GM18861 (cell line): ENCODE measurements around the gene TBC1D8.

Experiments used
- ATAC-seq: cut with Tn5 transposase; IDR thresholded peaks from one replicate; pipeline ENCODE4 v1.9.1; 2021; ENCODE audit not compliant: unreplicated experiment

TBC1D8 gene

GRCh38 chr2:101004620-101005325 is 146.4 kb downstream of the TBC1D8 start:
- ATAC-seq: no peak

GRCh38 chr2:101003278-101003775 is 147.9 kb downstream of the TBC1D8 start:
- ATAC-seq: no peak

GRCh38 chr2:101002562-101003277 is 148.5 kb downstream of the TBC1D8 start:
- no peak for ATAC-seq

- peak; percentile 91 for ATAC-seq
These were observed 149.3 kb downstream of the TBC1D8 start, which contains the start of gene RPL31 for GRCh38 chr2:101001691-101002561. RPL31 (plus strand) TSS chr2:101002289; CDS start chr2:101002702, 413 bp downstream.

GRCh38 chr2:100999995-101000394 is 151.2 kb downstream of the TBC1D8 start:
- no peak for ATAC-seq

GRCh38 chr2:100998235-100998573 is 153.0 kb downstream of the TBC1D8 start:
- ATAC-seq: no peak

- no peak for ATAC-seq
These were observed 153.5 kb downstream of the TBC1D8 start for GRCh38 chr2:100997509-100998234.

GRCh38 chr2:100995309-100996075 is 155.7 kb downstream of the TBC1D8 start:
- no peak for ATAC-seq

- no peak for ATAC-seq
These were observed 157.9 kb downstream of the TBC1D8 start for GRCh38 chr2:100993294-100993693.

GRCh38 chr2:100992262-100992661 is 158.9 kb downstream of the TBC1D8 start:
- ATAC-seq: no peak

- ATAC-seq: no peak
These were observed 159.8 kb downstream of the TBC1D8 start for GRCh38 chr2:100991404-100991773.

- ATAC-seq: no peak
These were observed 160.4 kb downstream of the TBC1D8 start for GRCh38 chr2:100990650-100991403.

GRCh38 chr2:100990166-100990565 is 161.0 kb downstream of the TBC1D8 start:
- ATAC-seq: no peak

- ATAC-seq: no peak
These were observed 161.5 kb downstream of the TBC1D8 start for GRCh38 chr2:100989666-100990065.

- ATAC-seq: no peak
These were observed 162.4 kb downstream of the TBC1D8 start for GRCh38 chr2:100988630-100989417.

GRCh38 chr2:100987974-100988373 is 163.2 kb downstream of the TBC1D8 start:
- ATAC-seq: no peak

- no peak for ATAC-seq
These were observed 163.6 kb downstream of the TBC1D8 start for GRCh38 chr2:100987536-100987935.

GRCh38 chr2:100986157-100986556 is 165.0 kb downstream of the TBC1D8 start:
- ATAC-seq: no peak
